Measurements from ENCODE around the gene FMN1. TPM values are rescaled to one million over a fixed set of nuclear protein-coding genes. Genes with fewer than 3 reads are reported as not detected.
"Not testable (repeated sequence)": the region's sequence is repeated elsewhere in the genome, so short reads cannot be mapped to it uniquely, and the experiment has no call there.

The FMN1 gene
- total RNA-seq, 2 donors from 2014 or later, result 2.4 to 3.1 TPM

DNA sequence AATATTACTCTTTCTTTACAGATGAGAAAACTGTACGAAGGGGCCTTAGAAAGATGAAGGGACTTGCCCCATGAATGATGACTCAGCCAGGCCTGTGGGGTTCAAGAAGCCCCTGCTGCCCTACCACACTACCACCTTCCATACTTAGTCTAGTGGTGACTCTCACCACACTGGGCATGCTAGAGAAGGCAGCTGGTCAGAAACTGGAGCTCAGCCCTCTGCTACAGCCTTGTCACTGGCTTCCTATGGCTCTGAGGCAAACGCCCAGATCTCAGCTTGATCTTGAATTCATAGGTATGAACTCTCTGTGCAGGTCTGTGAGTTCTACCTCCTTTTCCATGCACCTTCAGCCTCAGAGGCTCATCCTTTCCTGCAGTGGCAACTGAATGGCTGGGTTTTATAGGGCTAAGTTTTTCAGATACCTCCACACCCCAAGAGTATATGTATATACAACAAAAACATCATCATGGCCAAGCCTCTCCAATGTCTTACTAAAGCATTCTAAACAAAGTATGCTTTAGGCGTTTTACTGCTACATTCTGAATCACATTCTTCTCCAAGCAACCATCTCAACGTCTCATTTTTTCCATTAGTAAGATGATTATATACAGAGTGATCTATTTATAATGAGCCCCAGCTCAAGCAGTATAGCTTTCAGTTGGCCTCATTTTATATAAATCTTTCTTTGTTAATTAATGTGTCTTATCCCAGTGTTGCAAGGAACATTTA, 242.6 kb downstream of the FMN1 start:
- Histone ChIP-seq H3K36me3 (no peaks in the 10 kb centered on the region), H3K27ac (no peak overlapping the region), H3K27me3 (no peaks in the 10 kb centered on the region), H3K4me1 (no peaks in the 10 kb centered on the region), H3K9me3 (peaks cover 0 to 4% of the 10 kb centered on the region in 2 donors), H3K4me3 (no peak overlapping the region)
- no peak for DNase-seq (ENCODE audit: low spot score)
- TF ChIP-seq, protein P1, sequence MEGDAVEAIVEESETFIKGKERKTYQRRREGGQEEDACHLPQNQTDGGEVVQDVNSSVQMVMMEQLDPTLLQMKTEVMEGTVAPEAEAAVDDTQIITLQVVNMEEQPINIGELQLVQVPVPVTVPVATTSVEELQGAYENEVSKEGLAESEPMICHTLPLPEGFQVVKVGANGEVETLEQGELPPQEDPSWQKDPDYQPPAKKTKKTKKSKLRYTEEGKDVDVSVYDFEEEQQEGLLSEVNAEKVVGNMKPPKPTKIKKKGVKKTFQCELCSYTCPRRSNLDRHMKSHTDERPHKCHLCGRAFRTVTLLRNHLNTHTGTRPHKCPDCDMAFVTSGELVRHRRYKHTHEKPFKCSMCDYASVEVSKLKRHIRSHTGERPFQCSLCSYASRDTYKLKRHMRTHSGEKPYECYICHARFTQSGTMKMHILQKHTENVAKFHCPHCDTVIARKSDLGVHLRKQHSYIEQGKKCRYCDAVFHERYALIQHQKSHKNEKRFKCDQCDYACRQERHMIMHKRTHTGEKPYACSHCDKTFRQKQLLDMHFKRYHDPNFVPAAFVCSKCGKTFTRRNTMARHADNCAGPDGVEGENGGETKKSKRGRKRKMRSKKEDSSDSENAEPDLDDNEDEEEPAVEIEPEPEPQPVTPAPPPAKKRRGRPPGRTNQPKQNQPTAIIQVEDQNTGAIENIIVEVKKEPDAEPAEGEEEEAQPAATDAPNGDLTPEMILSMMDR (IDR thresholded peaks at IDR 0.05), result no peak

DNA sequence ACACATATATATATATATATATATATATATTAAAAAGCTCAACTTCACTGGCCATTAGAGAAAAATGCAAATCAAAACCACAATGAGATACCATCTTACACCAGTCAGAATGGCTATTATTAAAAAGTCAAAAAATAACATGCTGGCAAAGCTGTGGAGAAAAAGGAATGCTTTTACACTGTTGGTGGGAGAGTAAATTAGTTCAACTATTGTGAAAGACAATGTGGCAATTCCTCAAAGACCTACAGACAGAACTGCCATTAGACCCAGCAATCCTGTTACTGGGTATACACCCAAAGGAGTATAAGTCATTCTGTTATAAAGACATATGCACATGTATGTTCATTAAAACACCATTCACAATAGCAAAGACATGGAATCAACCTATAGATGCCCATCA, 244.5 kb downstream of the FMN1 start:
- H3K4me1 ChIP-seq; DNase-seq (ENCODE audit: low spot score); H3K27me3 ChIP-seq: not testable (repeated sequence)

DNA sequence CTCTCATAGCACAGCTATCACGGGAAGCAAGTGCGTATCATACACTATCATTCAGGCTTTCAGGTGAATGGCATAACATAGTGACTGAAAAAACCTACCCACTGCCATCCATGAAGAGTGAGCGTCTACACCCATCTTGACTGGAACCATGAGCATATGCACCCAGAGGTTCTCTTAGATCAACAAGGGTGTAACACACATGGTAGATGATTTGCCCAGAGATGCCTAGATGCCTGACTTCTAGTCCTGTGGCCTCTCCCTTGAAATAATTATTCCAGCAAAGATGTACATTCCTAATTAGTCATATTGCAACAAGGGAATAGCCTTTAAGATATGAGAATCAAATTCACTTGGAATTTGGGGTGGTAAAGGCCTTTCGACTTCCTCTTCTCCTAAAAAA, 248.3 kb downstream of the FMN1 start:
- H3K27me3 ChIP-seq, result no peaks in the 10 kb centered on the region
- peaks cover 0 to 4% of the 10 kb centered on the region in 2 donors for H3K9me3 ChIP-seq
- DNase-seq (ENCODE audit: low spot score), result no peak
- no peaks in the 10 kb centered on the region for H3K36me3 ChIP-seq
- no peak overlapping the region for H3K27ac ChIP-seq
- H3K4me1 ChIP-seq, result peaks cover 0 to 3% of the 10 kb centered on the region in 2 donors
- TF ChIP-seq, protein P1 (IDR thresholded peaks at IDR 0.05), result no peak
- H3K4me3 ChIP-seq, result no peak overlapping the region

More for the DNA sequence above, 244.5 kb downstream of the FMN1 start:
- H3K36me3 ChIP-seq, H3K4me3 ChIP-seq, H3K27ac ChIP-seq, H3K9me3 ChIP-seq: not testable (repeated sequence)

DNA sequence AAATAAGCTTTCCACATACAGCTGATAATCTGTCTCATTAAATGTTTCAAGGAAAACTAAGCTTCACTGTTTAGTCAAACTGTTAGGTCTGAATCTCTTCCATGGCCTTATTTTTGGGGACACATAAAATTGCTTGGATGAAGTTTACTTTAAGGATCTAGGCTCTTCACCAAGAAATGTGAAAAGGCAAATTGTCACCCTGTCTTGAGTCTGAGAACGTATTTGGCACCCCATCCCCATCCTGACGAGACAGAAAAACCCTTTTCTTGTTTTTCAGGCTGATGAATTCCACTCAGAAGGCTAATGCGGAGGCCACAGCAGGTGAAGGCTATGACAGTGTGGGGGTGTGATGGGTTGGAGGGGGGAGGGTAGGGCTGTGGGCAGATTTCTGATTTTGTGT, 250.1 kb downstream of the FMN1 start:
- TF ChIP-seq, protein P1 (IDR thresholded peaks at IDR 0.05), result no peak
- H3K4me3 ChIP-seq, result no peak overlapping the region
- no peak overlapping the region for H3K27ac ChIP-seq
- no peaks in the 10 kb centered on the region for H3K27me3 ChIP-seq
- no peak for DNase-seq (ENCODE audit: low spot score)
- H3K9me3 ChIP-seq, result peaks cover 0 to 3% of the 10 kb centered on the region in 2 donors
- no peaks in the 10 kb centered on the region for H3K36me3 ChIP-seq
- H3K4me1 ChIP-seq, result peaks cover 0 to 3% of the 10 kb centered on the region in 2 donors

DNA sequence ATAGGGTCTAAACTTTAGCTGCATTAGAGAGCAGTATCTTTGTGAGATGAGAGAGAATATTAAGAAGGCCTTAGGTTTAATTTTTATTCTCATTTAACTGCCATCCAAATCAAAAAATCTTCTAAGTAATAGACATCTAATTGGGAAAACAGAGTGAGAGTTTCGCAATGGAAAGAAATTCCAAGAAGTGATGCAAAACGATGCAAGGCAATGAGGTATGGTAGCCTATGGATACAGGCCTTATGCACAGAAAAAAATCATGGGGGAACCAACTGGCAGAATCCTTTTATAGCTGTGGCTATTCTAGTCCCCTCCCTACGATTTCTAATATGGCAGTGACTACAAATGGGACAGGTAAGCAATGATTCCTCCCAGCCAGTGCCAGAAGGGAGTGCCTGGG, 250.8 kb downstream of the FMN1 start:
- TF ChIP-seq, protein P1 (IDR thresholded peaks at IDR 0.05), result no peak
- Histone ChIP-seq H3K9me3 (no peaks in the 10 kb centered on the region), H3K36me3 (no peaks in the 10 kb centered on the region), H3K4me3 (no peak overlapping the region), H3K27me3 (no peaks in the 10 kb centered on the region), H3K27ac (no peak overlapping the region), H3K4me1 (peaks cover 0 to 3% of the 10 kb centered on the region in 2 donors)
- DNase-seq (ENCODE audit: low spot score), result no peak

DNA sequence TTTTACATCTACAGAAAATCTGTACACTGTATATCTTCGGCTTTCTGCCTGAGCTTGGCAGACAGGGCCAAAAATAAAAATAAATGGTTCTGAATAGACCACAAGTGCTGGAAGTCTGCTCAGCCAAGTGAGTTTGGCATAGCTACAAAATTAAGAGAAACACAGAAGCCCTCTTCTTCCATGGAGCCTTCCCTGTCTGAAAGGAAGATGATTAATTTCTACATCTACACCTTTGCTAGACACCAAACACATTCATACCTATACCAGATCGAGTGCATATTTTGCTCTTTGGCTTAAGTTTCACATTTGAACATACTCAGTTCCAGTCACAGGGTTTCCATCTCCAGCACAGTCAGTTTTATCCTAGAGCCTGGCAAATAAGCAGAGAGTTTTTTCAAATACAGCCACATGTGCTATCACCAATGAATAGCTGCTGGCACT, 252.1 kb downstream of the FMN1 start:
- H3K4me1 ChIP-seq, result peaks cover 0 to 3% of the 10 kb centered on the region in 2 donors
- TF ChIP-seq, protein P1 (IDR thresholded peaks at IDR 0.05), result no peak
- H3K27me3 ChIP-seq, result no peaks in the 10 kb centered on the region
- DNase-seq (ENCODE audit: low spot score), result no peak
- no peaks in the 10 kb centered on the region for H3K9me3 ChIP-seq
- H3K4me3 ChIP-seq, result no peak overlapping the region
- H3K36me3 ChIP-seq, result no peaks in the 10 kb centered on the region
- H3K27ac ChIP-seq, result no peak overlapping the region

All from right atrium auricular region (tissue), 2 donors.